Activated naive CD8-positive, alpha-beta T cell treated with anti-CD3 and anti-CD28 coated beads, Interleukin-2, amount 10 ng/mL, durations not matched to agents 7 days and 5 days (primary cell): ENCODE data around the gene TRNAU1AP. TPM values are rescaled to one million over a fixed set of nuclear protein-coding genes. Genes with fewer than 3 reads are reported as not detected.
"Not testable (repeated sequence)": the region's sequence is repeated elsewhere in the genome, so short reads cannot be mapped to it uniquely, and the experiment has no call there.

Source experiments
- ATAC-seq: fragments of 150-1000 bp; cut with Tn5 transposase; one replicate; pipeline ENCODE4 v1.10.0; 2021; ENCODE audit warnings: low read depth, moderate library complexity
- POLR2A ChIA-PET: fragments of 350-600 bp; sonication (Branson Sonifier 250); formaldehyde crosslinking; loops from one replicate; lab custom pipeline; 2021; ENCODE audit warnings: antibody characterized with exemption; lab: Charles Lee
- DNase-seq: peaks from one replicate; pipeline ENCODE4 v3.0.0; 2021
- H3K27ac Mint-ChIP-seq: one replicate; pipeline ENCODE4 v1.8.0; 2022; ENCODE audit warnings: mild to moderate bottlenecking, mixed read lengths
- H3K27me3 Mint-ChIP-seq: one replicate; pipeline ENCODE4 v1.8.0; 2022; ENCODE audit warnings: mild to moderate bottlenecking, moderate library complexity, mixed read lengths
- H3K36me3 Mint-ChIP-seq: one replicate; pipeline ENCODE4 v1.8.0; 2021; ENCODE audit warnings: mild to moderate bottlenecking, mixed read lengths
- H3K4me1 Mint-ChIP-seq: one replicate; pipeline ENCODE4 v1.8.0; 2021; ENCODE audit warnings: mixed read lengths
- H3K4me3 Mint-ChIP-seq: one replicate; pipeline ENCODE4 v1.8.0; 2022; ENCODE audit warnings: mild to moderate bottlenecking, moderate library complexity, mixed read lengths
- H3K9me3 Mint-ChIP-seq: one replicate; pipeline ENCODE4 v1.8.0; 2021; ENCODE audit warnings: mixed read lengths
- total RNA-seq, 2 experiments: library from RNA; stranded (reverse); gene quantifications; one replicate each; pipeline ENCODE4 v1.2.3, GENCODE V29; 2021

Gene TRNAU1AP
- total RNA-seq, 2 experiments from 2014 or later = 54.2 to 58.9 TPM

DNA sequence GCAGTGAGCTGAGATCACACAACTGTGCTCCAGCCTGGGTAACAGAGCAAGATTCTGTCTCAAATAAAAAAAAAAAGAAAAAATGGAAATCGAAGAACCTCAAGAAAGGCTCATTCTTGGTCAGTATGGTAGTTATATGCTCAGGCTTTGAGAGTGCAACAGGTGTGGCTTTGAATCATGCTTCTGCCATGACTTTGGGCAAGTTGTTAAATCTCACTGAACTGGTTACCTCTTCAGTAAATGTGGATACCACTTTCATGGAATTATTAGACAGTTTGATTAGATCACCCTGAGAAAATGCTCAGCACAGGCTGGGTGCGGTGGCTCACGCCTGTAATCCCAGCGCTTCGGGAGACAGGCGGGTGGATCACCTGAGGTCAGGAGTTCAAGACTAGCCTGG, 12.8 kb downstream of the TRNAU1AP start:
- Mint-ChIP-seq H3K9me3 (no peaks in the 10 kb centered on the region), H3K27me3 (no peaks in the 10 kb centered on the region), H3K36me3 (peaks cover 21% of the 10 kb centered on the region), H3K27ac (no peak overlapping the region), H3K4me1 (no peaks in the 10 kb centered on the region), H3K4me3 (no peak overlapping the region)
- POLR2A ChIA-PET = interaction anchor here (0.7 kb wide), 1 partner anchor 49 kb away, joined by 4 read pairs; no protein-coding TSS in a partner anchor
- ATAC-seq (no peak), DNase-seq (no peak)

DNA sequence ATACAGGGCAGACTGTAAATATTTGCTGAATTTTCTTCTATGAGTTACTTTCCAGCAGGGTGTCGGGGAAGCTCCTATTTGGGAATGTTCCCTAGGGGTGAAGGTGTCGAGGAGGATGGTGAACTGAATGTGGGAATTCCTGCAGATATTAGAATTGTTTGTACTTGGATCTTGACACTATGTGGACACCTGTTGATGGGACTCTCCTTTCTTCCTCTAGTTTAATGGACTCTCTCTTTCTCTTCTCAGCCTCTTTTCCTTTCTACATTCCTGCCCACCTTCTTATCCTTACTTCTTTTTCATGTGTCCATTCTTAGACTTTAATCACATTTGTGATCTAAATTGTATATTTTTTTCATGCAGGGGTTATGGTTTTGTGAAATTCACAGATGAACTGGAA, 14.0 kb downstream of the TRNAU1AP start:
- no peaks in the 10 kb centered on the region for H3K27me3 Mint-ChIP-seq
- no peak for ATAC-seq
- H3K27ac Mint-ChIP-seq = no peak overlapping the region
- DNase-seq = no peak
- H3K4me1 Mint-ChIP-seq = peaks cover 2% of the 10 kb centered on the region
- POLR2A ChIA-PET = no interaction called here
- H3K36me3 Mint-ChIP-seq = peaks cover 18% of the 10 kb centered on the region
- H3K9me3 Mint-ChIP-seq = no peaks in the 10 kb centered on the region
- no peak overlapping the region for H3K4me3 Mint-ChIP-seq

DNA sequence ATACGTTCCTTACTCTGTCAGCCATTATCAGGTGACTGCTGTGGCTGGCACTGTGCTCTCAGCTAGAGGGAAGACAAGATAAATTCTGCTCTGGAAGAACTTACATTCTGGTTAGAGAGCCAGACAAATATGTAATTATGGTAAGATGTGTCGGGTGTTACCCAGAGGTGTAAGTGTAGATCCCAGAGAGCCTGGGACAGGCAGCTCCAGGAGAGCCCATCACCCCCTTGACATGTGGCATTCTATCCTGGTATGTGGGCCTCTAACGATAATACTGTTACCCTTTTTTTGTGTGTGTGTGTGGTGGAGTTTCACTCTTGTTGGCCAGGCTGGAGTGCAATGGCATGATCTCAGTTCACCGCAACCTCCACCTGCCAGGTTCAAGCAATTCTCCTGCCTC, 19.0 kb downstream of the TRNAU1AP start:
- Mint-ChIP-seq H3K27ac (no peak overlapping the region), H3K4me1 (peaks cover 2% of the 10 kb centered on the region), H3K36me3 (peaks cover 18% of the 10 kb centered on the region), H3K27me3 (no peaks in the 10 kb centered on the region), H3K9me3 (no peaks in the 10 kb centered on the region), H3K4me3 (no peak overlapping the region)
- ATAC-seq (no peak), DNase-seq (no peak)
- POLR2A ChIA-PET = interaction anchor here (0.6 to 3.4 kb wide), 2 partner anchors 10 to 76 kb away, joined by 5 to 18 read pairs; partner anchors contain the start of gene RNU11

DNA sequence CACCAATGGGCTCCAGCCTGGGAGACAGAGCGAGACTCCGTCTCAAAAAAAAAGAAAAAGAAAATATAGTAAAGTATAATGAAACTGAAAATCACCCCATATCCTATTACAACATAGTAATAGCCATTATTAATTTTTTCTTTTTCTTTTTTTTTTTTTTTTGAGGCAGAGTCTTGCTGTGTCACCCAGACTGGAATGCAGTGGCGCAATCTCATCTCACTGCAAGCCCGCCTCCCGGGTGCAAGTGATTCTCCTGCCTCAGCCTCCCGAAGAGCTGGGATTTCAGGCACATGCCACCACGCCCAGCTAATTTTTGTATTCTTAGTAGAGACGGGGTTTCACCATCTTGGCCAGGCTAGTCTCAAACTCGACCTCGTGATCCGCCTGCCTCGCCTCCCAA, 20.0 kb downstream of the TRNAU1AP start:
- H3K9me3 Mint-ChIP-seq, DNase-seq, ATAC-seq, H3K27me3 Mint-ChIP-seq, H3K4me3 Mint-ChIP-seq, H3K4me1 Mint-ChIP-seq, H3K27ac Mint-ChIP-seq: not testable (repeated sequence)
- POLR2A ChIA-PET = interaction anchor here (3.4 kb wide), 1 partner anchor 9 kb away, joined by 18 read pairs; no protein-coding TSS in a partner anchor
- H3K36me3 Mint-ChIP-seq = peaks cover 21% of the 10 kb centered on the region

DNA sequence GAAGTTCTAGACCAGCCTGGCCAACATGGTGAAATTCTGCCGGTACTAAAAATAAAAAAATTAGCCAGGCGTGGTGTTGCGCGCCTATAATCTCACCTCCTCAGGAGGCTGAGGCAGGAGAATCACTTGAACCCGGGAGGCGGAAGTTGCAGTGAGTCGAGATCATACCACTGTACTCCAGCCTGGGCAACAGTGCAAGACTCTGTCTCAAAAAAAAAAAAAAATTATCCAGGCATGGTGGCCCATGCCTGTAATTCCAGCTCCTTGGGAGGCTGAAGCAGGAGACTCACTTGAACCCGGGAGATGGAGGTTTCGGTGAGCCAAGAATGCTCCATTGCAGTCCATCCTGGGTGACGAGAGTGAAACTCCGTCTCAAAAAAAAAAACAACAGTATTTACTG, 20.7 kb downstream of the TRNAU1AP start:
- DNase-seq = no peak
- Mint-ChIP-seq H3K27ac (no peak overlapping the region), H3K27me3 (no peaks in the 10 kb centered on the region), H3K4me3 (no peak overlapping the region), H3K9me3 (no peaks in the 10 kb centered on the region), H3K4me1 (peaks cover 7% of the 10 kb centered on the region), H3K36me3 (peaks cover 25% of the 10 kb centered on the region)
- ATAC-seq = no peak
- POLR2A ChIA-PET = no interaction called here

DNA sequence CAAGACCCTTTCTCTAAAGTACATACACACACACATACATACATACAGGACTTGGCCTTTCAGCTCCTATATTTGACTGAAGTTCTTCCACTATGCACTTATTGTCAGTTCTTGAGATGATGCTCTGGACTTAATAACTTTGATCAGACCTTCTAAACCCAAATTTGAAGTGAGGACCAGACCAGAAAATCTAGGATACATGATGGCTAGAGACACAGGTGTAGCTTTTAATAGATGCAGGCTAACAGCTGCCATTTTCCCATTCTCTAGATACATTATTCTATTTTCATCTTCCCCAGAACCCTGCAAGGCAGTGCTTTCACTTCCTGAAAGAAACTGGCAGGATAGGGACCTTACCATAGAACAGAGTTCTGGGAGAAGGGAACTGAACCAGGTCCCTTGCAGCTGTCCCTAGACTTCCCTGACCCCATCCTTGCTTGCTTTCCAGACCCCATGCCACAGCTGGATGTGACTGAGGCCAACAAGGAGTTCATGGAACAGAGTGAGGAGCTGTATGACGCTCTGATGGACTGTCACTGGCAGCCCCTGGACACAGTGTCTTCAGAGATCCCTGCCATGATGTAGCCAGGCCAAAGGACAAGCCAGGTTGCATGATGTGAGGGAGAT, 24.3 kb downstream of the TRNAU1AP start:
- Mint-ChIP-seq H3K4me3 (no peak overlapping the region), H3K27me3 (no peaks in the 10 kb centered on the region), H3K4me1 (peaks cover 21% of the 10 kb centered on the region), H3K36me3 (peaks cover 41% of the 10 kb centered on the region), H3K9me3 (no peaks in the 10 kb centered on the region), H3K27ac (peak overlapping the region; percentile 39)
- POLR2A ChIA-PET = interaction anchor here (0.5 to 1.8 kb wide), 6 partner anchors 18 to 207 kb away, joined by 3 to 4 read pairs (median 3); partner anchors contain the start of gene RNU11
- no peak for ATAC-seq
- no peak for DNase-seq

DNA sequence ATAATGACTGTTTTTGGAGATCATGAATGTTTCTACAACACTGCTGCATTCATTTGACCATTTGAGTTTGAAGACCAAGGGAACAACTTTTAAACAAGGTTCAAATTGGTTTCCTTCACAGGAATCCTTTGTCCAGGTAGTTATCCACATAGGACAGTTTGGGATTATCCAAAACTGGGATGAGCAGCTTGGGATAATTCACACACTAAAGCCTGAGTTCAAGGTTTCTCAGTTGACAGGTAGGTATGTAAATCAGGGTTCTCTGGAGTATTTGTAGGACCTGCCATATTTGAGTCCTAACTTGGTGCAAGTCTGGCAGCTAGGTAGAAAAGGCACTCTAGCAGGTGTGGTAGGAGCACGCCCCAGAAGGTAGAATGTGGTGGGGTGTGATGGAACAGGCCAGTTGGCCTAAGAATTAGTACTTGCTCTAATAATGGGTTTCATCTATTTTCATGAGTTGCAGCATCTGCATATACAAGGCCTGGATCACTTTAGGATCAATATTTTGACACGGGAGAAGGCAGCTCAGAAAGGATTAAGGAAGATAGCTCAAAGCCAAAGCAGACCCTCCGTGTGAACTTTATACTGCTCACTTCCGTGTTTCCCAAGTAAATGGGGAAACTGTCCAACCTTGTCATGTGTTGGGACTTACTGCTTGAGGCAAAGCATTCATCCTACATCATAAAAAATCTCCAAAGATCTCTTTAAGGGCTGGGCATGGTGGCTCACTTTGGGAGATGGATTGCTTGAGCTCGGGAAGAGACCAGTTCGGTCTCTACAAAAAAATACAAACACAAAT, 25.1 kb downstream of the TRNAU1AP start:
- Mint-ChIP-seq H3K4me3 (no peak overlapping the region), H3K9me3 (no peaks in the 10 kb centered on the region), H3K36me3 (peaks cover 41% of the 10 kb centered on the region), H3K4me1 (peaks cover 22% of the 10 kb centered on the region), H3K27ac (peak overlapping the region; percentile 39), H3K27me3 (no peaks in the 10 kb centered on the region)
- POLR2A ChIA-PET = interaction anchor here (0.6 to 1.8 kb wide), 6 partner anchors 22 to 207 kb away, joined by 3 to 6 read pairs (median 3); partner anchors contain the start of genes RNU11 and TRNAU1AP
- no peak for ATAC-seq
- no peak for DNase-seq

DNA sequence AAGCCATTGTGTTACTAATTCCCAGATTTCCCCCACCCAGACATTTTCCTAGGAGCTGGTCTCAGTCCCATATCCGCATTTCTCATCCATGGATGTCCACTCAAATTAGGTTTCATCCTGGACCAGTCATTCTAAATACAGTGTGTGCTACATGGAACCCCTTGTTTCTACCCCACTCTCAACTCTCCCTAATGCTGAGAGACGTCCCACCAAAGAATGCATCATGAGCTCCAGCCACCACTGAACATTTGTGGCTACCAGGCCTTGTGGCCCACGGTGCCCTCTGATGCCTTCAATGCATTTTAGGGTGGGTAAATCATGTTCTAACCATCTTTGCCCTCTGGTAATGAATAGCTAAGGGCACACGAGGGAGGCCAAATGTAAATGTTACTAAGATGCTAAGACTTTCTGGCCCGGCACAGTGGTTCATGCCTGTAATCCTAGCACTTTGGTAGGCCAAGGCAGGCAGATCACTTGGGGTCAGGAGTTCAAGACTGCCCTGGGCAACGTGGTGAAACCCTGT, 25.9 kb downstream of the TRNAU1AP start:
- Mint-ChIP-seq H3K9me3 (no peaks in the 10 kb centered on the region), H3K27ac (peak overlapping the region; percentile 56), H3K4me1 (peaks cover 24% of the 10 kb centered on the region), H3K27me3 (no peaks in the 10 kb centered on the region), H3K36me3 (peaks cover 39% of the 10 kb centered on the region), H3K4me3 (no peak overlapping the region)
- no peak for ATAC-seq
- no peak for DNase-seq
- POLR2A ChIA-PET = interaction anchor here (0.6 to 5.3 kb wide), 11 partner anchors 9 to 191 kb away, joined by 3 to 104 read pairs (median 5); partner anchors contain the start of genes RCC1, RNU11, TAF12 and TRNAU1AP

DNA sequence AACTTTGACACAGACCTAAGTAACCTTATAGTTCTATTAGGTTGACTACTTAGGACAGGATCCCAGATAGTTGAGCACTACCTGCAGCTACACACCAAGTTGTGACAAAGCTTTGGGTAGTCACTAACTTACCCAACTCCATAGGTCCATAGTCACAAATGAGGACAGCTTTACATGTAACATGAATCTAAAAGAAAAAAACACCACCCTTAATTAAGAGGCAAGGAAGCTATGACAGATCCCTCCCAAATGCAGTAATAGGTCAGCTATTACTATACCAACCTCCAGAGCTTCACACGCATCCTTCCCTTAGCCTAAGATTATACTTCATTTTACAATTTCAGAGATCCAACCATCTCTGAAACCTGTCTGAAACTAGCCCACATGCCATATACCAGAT, 26.5 kb downstream of the TRNAU1AP start:
- H3K9me3 Mint-ChIP-seq = no peaks in the 10 kb centered on the region
- no peak for ATAC-seq
- peaks cover 39% of the 10 kb centered on the region for H3K36me3 Mint-ChIP-seq

DNA sequence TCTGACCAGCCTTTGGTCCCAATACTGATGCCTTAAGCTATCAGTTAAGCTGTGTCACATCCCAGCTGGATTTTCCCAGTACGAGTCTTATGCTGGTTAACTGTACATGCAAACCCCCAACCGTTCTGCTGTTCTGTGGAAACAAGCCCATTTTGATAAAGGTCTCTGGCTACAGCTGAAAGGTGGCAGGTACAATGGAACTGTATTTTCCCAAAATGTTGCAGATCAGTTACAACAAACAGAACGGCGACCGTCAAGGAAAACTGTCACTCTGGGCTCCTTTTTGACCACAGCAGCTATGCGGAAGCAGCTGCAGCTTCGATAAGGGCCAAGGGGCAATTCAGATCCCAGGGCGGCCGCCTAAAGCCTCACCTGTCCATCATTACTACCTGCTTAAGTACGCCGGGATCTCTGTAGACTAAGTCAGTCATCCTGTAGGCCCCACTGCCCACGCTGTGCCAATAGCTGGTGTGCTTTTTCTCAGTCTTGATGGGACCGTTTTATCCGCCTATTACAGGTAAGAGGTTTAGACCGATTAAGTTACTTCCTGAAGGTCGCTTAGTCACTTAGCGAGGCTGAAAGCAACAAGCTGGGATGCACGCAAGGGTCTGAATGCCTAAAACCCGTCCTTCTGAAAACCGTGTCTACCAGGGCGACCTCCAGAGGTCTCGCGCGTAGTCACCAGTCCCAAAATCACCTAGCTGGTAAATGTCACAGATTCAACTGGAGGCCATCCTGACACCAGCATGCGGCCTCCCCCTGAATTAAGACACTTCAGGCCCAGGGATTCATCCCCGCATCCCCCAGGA, 28.0 kb downstream of the TRNAU1AP start:
- H3K4me3 Mint-ChIP-seq = peak overlapping the region; percentile 95
- ATAC-seq (peak; percentile 34), DNase-seq (peak; percentile 57)
- POLR2A ChIA-PET = interaction anchor here (0.6 to 5.3 kb wide), 49 partner anchors 9 to 855 kb away, joined by 3 to 104 read pairs (median 5); partner anchors contain the start of genes ATP5IF1, EPB41, FAM76A and GMEB1
- peaks cover 36% of the 10 kb centered on the region for H3K36me3 Mint-ChIP-seq
- H3K27ac Mint-ChIP-seq = peak overlapping the region; percentile 83
- no peaks in the 10 kb centered on the region for H3K9me3 Mint-ChIP-seq
- peaks cover 26% of the 10 kb centered on the region for H3K4me1 Mint-ChIP-seq
- no peaks in the 10 kb centered on the region for H3K27me3 Mint-ChIP-seq

More for the DNA sequence above, 26.5 kb downstream of the TRNAU1AP start:
- DNase-seq = no peak
- Mint-ChIP-seq H3K27ac (peak overlapping the region; percentile 83), H3K27me3 (no peaks in the 10 kb centered on the region), H3K4me1 (peaks cover 24% of the 10 kb centered on the region), H3K4me3 (peak overlapping the region; percentile 95)
- POLR2A ChIA-PET = interaction anchor here (0.6 to 5.3 kb wide), 12 partner anchors 10 to 333 kb away, joined by 3 to 104 read pairs (median 6); partner anchors contain the start of genes RCC1, RNU11, SESN2 and TAF12

DNA sequence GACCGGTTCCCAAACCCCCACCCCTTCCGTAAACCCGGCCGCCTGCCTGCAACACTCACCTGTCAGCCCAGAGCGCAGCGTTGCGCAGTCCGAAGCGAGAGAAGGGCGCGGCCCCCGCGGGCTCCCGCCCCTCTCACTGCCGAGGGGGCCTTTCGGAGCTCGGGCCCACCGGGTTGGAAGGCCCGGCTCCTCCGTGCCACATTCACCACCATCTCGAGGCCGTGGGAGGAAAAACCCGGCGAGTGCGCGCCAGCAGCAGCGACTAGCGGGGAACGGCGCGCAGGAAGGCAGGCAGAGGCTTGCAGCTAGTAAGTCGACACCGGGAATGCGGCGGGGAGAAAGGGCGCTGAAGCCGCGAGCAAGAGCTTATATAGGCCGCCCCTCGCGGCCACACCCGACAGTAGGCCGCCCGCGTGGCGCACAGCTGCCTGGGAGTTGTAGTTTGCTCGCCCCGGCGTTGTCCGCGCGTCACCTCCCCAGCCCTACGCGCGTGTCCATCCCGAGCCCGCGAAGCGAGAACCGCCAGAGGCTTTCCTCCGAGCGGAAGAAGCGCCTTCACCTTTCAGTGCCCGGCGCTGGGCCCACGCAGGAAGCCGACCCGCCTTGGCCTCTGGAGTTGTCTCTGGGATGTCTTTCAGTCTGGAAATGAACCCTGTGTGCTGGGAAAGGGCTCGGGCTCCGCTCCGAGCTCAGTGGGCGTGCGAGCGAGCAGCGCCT, 28.8 kb downstream of the TRNAU1AP start:
- POLR2A ChIA-PET = interaction anchor here (0.6 to 5.3 kb wide), 53 partner anchors 9 to 856 kb away, joined by 3 to 104 read pairs (median 5); partner anchors contain the start of genes ATP5IF1, EPB41, FAM76A and GMEB1
- H3K36me3 Mint-ChIP-seq = peaks cover 36% of the 10 kb centered on the region
- H3K4me1 Mint-ChIP-seq = peaks cover 26% of the 10 kb centered on the region
- H3K4me3 Mint-ChIP-seq = peak overlapping the region; percentile 95
- no peaks in the 10 kb centered on the region for H3K9me3 Mint-ChIP-seq
- H3K27me3 Mint-ChIP-seq = no peaks in the 10 kb centered on the region
- DNase-seq (peak; percentile 96), ATAC-seq (peak; percentile 90)
- peak overlapping the region; percentile 83 for H3K27ac Mint-ChIP-seq

DNA sequence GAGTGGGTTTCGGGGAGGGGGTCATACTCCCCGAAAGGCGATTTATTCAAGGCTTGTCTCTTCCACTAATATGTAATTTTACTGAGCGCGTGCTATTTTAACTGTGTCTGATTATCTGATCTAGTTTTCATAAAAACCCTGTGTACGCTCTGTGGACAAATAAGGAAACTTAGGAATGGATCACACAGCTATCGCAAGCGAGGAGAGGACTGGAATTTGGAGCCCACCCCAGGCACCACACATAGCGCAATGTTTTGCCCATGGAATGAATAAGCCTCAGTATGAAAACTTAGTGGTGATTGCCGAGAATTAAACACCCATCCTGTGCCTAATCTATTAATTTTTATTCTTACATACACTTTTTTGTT, 29.3 kb downstream of the TRNAU1AP start:
- peaks cover 34% of the 10 kb centered on the region for H3K36me3 Mint-ChIP-seq
- H3K4me1 Mint-ChIP-seq = peaks cover 26% of the 10 kb centered on the region
- DNase-seq (no peak), ATAC-seq (no peak)
- H3K4me3 Mint-ChIP-seq = peak overlapping the region; percentile 95
- no peaks in the 10 kb centered on the region for H3K9me3 Mint-ChIP-seq
- H3K27ac Mint-ChIP-seq = peak overlapping the region; percentile 83
- POLR2A ChIA-PET = interaction anchor here (0.6 to 5.3 kb wide), 44 partner anchors 8 to 857 kb away, joined by 3 to 104 read pairs (median 6); partner anchors contain the start of genes ATP5IF1, FAM76A, GMEB1 and MED18
- H3K27me3 Mint-ChIP-seq = no peaks in the 10 kb centered on the region
